SHP77 (cell line): ENCODE data around the gene CFAP54.
"Not testable (repeated sequence)": the region's sequence is repeated elsewhere in the genome, so short reads cannot be mapped to it uniquely, and the experiment has no call there.

Experiments used
- DNase-seq, 2 experiments: peaks; one replicate each; lab custom pipeline; 2025; lab: John Stamatoyannopoulos, UW

CFAP54 gene

DNA sequence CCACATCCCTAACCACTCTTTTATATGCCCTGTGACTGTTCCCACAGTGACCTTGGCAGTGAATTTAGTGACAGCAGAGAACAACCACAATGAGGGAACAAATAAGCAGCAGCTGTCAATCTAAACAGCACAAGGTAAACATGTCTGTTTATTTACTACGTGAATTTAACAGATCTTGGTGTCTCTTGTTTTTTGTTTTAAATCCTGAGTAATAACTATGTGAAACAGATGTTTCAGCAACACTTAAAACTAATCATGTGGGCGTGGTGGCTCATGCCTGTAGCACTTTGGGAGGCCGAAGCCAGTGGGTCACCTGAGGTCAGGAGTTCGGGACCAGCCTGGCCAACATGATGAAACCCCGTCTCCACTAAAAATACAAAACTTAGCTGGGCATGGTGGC, 17.0 kb upstream of the CFAP54 start:
- DNase-seq = no peak

DNA sequence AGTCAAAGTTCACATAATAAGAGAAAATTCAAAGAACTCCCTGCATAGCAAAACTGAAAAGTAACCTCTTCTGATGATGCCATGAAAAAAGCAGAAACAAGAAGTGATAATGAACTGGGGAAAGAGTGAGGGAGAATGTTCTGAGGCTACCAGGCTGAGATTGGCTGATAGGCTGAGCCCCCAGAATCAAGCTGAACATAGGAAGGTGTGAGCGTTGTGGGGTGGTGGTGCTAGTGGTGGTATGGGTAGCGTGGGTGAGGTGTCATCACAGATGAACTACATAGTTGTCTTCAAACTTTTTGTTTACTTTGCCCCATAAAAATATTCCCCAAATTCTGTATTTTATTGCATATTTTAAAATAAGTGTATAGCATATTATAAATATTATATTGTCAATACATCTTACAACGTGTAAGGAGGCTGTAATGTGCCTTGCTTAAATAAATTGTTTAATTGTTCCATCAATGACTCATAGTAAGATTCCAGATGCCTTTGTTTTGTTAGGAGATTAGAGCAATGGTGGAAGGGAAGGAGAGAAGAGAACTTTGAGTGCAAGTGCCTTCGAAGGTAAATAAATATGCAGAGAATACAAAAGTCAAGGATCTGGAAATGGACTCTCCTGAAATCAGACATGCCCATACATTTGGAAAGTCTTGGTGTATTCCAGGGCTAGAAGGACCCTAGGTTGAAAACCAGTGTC, 15.8 kb upstream of the CFAP54 start:
- DNase-seq = no peak

- no peak for DNase-seq
Observed at GRCh38 chr12:96474206-96474605, 15.2 kb upstream of the CFAP54 start.

GRCh38 chr12:96478011-96478410, 11.4 kb upstream of the CFAP54 start:
- DNase-seq = no peak

GRCh38 chr12:96482086-96482485, 7.3 kb upstream of the CFAP54 start:
- no peak for DNase-seq

GRCh38 chr12:96483116-96483515, 6.3 kb upstream of the CFAP54 start:
- DNase-seq = no peak

GRCh38 chr12:96486751-96487613, 2.4 kb upstream of the CFAP54 start:
- no peak for DNase-seq

DNA sequence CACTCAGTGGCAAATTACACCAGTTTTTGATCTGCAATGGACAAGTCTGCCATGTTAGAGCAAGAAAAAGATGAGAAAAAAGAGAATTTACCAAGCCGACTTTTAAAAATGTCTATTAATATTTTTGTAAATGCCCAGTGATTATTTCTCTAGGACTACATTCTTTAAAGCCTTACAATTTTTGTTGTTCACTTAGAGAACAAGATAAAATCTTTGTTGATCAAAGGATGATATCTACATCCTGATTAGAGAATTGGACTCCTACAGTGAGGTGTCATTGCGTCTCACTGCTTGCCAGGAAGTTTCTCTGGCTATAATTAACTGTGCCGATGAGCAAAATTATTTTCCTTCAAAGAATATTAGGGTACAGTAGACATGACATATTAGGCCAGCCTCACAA, 1.7 kb upstream of the CFAP54 start:
- DNase-seq = no peak

- no peak for DNase-seq
Observed at GRCh38 chr12:96493106-96493505, 3.7 kb downstream of the CFAP54 start.

DNA sequence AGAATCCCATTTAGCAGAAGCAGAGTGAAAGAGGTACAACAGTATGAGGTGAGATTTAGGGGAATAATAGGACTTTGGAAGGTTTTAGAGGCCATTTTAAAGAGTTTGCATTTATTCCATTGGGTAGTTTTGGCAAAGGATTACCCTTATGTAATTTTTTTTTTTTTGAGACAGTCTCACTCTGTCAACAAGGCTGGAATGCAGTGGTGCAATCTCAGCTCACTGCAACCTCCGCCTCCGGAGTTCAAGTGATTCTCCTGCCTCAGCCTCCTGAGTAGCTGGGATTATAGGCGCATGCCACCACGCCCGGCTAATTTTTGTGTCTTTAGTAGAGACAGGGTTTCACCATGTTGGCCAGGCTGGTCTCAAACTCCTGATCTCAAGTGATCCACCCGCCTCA, 4.8 kb downstream of the CFAP54 start:
- not testable (repeated sequence) for DNase-seq

- DNase-seq = no peak
Observed at GRCh38 chr12:96495155-96495554, 5.8 kb downstream of the CFAP54 start.

GRCh38 chr12:96495841-96496545, 6.6 kb downstream of the CFAP54 start:
- DNase-seq = no peak

- DNase-seq = no peak
Observed at GRCh38 chr12:96496944-96497343, 7.6 kb downstream of the CFAP54 start.

DNA sequence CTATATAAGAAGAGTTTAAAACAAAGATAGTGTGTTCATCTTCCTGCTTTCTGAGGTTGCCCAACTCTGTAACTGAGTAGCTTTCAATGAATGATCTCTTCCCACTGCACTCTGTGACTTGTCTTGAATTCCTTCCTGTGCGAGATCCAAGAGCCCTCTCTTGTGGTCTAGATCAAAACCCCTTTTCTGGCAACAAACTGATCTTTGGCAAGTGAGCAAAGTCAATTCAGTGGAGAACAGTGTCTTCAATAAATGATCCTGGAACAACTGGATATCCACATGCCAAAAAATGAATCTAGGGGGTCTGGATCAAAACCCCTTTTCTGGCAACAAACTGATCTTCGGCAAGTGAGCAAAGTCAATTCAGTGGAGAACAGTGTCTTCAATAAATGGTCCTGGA, 8.5 kb downstream of the CFAP54 start:
- DNase-seq = no peak

DNA sequence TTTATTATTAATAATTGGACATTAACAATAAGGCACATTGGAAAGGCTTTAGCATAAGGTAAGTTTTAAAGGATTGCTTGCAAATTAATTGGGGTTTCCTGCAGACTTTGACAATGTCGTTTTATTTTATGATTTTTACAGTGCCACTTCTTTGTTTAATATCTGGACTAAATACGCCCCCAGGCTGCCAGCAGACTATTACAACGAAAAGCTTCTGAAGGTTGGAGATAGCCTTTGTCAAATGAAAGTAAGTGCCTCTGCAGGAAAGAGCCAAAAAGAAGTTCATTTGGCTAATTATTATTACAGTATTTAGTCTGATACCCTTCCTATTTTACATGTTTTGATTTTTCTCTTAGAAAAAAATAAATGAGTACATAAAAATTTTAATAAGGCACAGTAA, 11.3 kb downstream of the CFAP54 start:
- DNase-seq = no peak

DNA sequence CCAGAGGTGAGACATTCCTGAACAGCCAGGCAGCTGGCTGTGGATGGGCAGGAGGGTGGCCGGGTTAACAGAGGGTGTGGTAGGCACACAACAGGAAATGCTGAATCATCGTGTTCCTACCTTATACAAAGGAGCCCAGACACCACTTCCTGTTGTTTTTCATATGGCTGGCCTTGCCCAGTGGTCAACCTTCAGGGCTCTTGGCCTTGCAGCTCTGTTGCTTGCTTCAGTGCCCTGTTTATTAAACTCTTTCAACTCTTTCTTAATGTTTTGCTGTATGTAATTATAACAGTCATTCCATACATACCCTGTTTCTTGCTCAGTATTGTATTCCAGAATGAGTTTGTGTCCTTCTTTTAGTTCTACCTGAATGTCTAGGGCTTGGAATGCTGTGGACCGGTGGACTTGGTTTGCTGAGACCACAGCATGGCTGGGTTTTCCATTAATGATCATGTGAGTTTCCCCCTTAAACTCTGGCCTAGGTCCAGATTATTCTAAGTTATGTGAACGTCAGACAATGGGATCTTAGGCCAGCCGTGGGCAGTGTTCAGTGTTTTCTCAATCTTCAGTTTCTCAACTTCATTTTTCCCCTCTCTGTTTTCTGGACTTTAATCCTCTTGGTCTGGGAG, 11.9 kb downstream of the CFAP54 start:
- DNase-seq = peak in 1 of 2 experiments; percentile 32

DNA sequence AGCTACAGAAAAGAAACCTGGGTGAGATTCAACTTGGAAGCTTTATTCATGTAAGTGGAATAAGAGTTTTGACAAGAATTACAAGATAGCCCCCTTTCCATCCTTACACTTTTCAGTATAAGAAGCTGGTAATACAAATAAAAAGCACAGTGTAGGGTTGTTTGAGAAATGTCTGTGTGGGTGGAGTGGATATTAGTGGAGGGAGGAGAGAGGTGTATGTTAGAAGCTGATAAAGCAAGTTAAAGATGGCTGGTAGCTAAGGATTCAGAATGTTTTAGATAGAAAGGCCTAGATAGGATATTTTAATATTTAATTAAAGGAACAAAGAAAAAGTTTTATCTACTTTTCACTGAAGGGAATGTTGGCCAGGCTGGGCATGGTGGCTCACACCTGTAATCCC, 12.5 kb downstream of the CFAP54 start:
- DNase-seq = no peak

DNA sequence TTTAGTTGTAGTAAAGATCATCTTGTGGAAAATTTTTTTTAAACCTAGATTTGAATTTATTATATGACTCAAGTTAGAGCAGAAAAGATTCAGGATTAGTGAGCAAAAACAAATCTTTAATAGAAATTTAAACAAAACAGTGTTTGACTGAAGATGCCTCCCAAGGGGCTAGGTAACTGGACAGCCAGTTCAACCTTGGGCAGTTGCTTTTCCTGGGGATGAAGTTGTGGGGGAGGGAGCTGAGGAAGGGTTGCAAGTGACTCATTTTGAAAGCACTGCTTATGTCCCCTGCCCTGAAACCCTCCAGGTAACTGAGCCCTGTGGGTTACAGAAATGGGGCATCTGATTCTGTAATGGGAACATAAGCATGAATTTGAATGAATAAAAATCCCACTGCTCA, 13.1 kb downstream of the CFAP54 start:
- DNase-seq = no peak

DNA sequence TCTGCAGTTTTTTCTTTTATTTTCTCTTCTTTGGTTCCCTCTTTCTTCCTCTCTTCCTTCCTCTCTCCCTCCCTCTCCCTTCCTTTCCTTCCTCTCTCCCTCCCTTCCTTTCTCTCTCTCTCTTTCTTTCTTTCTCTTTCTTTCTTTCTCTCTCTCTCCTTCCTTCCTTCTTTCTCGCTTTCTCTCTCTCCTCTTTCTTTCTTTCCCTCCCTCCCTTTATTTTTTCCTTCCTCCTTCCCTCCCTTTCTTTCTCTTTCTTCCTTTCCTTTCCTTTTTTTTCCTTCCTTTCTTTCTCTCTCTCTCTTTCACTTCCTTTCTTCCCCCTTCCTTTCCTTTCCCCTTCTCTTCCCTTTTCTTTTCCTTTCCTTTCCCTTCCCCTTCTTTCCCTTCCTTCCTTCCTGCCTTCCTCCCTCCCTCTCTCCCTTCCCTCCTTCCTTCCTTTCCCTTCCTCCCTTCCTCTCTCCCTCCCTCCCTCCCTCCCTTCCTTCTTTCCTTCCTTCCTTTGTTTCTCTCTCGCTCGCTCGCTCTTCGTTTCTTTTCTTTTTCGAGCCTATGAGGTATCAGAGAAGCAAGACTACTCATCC, 13.7 kb downstream of the CFAP54 start:
- no peak for DNase-seq

- no peak for DNase-seq
Observed at GRCh38 chr12:96503976-96504375, 14.6 kb downstream of the CFAP54 start.

DNA sequence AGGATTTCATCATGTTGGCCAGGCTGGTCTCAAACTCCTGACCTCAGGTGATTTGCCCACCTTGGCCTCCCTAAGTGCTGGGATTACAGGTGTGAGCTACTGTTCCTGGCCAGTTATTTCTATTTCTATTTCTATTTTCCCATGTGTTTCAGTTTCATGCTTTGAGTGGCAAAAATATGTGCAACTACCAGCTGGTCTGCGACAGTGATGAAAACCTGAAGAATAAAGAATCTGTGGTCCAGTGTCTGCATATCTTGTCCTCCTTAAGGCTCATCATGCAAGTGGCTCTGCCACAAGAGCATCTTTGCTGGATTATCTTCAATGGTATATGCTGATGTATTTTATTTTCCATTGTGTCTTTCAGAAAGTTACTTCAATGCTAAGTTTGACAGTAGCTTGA, 17.4 kb downstream of the CFAP54 start:
- no peak for DNase-seq

GRCh38 chr12:96510306-96510764, 21.0 kb downstream of the CFAP54 start:
- no peak for DNase-seq
